SU-DHL-6 (cell line): ENCODE results near the gene SH3GL2.

Source experiments
- H2AFZ ChIP-seq: fragments of 200-600 bp; sonication (generic); 2 replicates; pipeline ENCODE4 v1.6.1; 2014; ENCODE audit warnings: low read depth, mild to moderate bottlenecking, moderate library complexity, mixed read lengths, antibody characterized with exemption, low read length; ENCODE audit not compliant: severe bottlenecking
- H3F3A ChIP-seq: fragments of 200-600 bp; shearing (Covaris generic); 2 replicates; pipeline ENCODE4 v1.6.0; 2016; ENCODE audit warnings: antibody characterized with exemption, mild to moderate bottlenecking; ENCODE audit not compliant: insufficient read depth
- H3K27ac ChIP-seq: fragments of 200-600 bp; sonication (generic); 2 replicates; pipeline ENCODE4 v1.5.1; 2016; ENCODE audit warnings: low read depth, mild to moderate bottlenecking, low read length, moderate library complexity, mixed read lengths
- H3K27me3 ChIP-seq: fragments of 200-600 bp; sonication (generic), shearing (Covaris generic); 2 replicates; pipeline ENCODE4 v1.6.0; 2014; ENCODE audit warnings: mild to moderate bottlenecking, low read length
- H3K36me3 ChIP-seq: fragments of 200-600 bp; sonication (generic); 2 replicates; pipeline ENCODE4 v1.6.1; 2014; ENCODE audit warnings: mild to moderate bottlenecking, low read length, mixed read lengths
- H3K4me2 ChIP-seq: fragments of 300-600, 200-600 bp; shearing (Covaris generic), sonication (generic); 2 replicates; pipeline ENCODE4 v1.6.0; 2014; ENCODE audit warnings: low read length, low read depth, mild to moderate bottlenecking; ENCODE audit not compliant: poor library complexity, severe bottlenecking
- H3K4me3 ChIP-seq: fragments of 200-600 bp; sonication (generic); 2 replicates; pipeline ENCODE4 v1.5.1; 2014; ENCODE audit warnings: antibody characterized with exemption, low read length, mild to moderate bottlenecking, mixed read lengths; ENCODE audit not compliant: insufficient read depth, poor library complexity, severe bottlenecking
- H3K79me2 ChIP-seq: fragments of 200-600 bp; sonication (generic); 2 replicates; pipeline ENCODE4 v1.6.1; 2014; ENCODE audit warnings: mild to moderate bottlenecking, low read length, moderate library complexity; ENCODE audit not compliant: insufficient read depth
- H3K9ac ChIP-seq: fragments of 200-600 bp; sonication (generic); 2 replicates; pipeline ENCODE4 v1.7.0; 2014; ENCODE audit warnings: mild to moderate bottlenecking, low read length
- H3K9me2 ChIP-seq: fragments of 200-600 bp; sonication (generic); replicated peaks from 2 replicates; pipeline ENCODE4 v1.6.1; 2014; ENCODE audit warnings: low read length; ENCODE audit not compliant: insufficient read depth
- H3K9me3 ChIP-seq: fragments of 200-600 bp; sonication (generic); 2 replicates; pipeline ENCODE4 v1.6.1; 2014; ENCODE audit warnings: low read length, mixed read lengths; ENCODE audit not compliant: insufficient read depth
- H4K20me1 ChIP-seq: fragments of 200-600 bp; sonication (generic); 2 replicates; pipeline ENCODE4 v1.6.1; 2014; ENCODE audit warnings: low read depth, mild to moderate bottlenecking, antibody characterized with exemption, low read length, moderate library complexity, mixed read lengths
- CTCF ChIP-seq: fragments of 200-600 bp; sonication (generic); IDR thresholded peaks from one replicate; pipeline ENCODE4 v1.5.1; 2017; ENCODE audit warnings: antibody characterized with exemption, mild to moderate bottlenecking, low read length, moderate library complexity; ENCODE audit not compliant: insufficient read depth, poor library complexity, severe bottlenecking
- EZH2phosphoT487 ChIP-seq: fragments of 200-600 bp; sonication (generic), shearing (Covaris generic); conservative IDR thresholded peaks from 2 replicates; pipeline ENCODE4 v1.6.1; 2018; ENCODE audit warnings: mild to moderate bottlenecking, antibody characterized with exemption, low read length, moderate library complexity, mixed read lengths

Gene SH3GL2

DNA sequence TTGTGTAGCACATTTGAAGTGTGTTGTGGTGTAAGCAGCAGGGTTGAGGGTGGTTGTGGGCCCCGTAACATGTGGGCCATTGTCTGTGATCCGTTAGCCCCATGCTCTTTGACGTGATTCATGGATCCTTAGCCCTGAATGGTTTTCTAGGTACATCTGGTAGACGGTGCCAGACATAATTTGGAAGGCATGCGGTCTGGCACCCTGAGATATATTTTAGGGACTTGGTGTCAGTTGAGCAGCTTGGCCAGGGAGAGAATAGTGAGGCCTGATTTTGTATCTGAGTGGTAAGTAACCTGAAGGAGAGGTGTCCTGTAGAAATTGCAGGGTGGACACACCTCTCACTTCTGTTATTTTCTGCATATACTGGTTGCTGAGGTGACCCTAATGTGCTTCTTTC lies 10.9 kb downstream of the SH3GL2 start:
- no peak for TF ChIP-seq CTCF
- no peak for TF ChIP-seq EZH2phosphoT487
- H3K79me2 ChIP-seq, result no peaks in the 10 kb centered on the region
- H3K9me2 ChIP-seq, result no peaks in the 10 kb centered on the region
- H3K4me3 ChIP-seq, result no peak overlapping the region
- H3K9me3 ChIP-seq, result no peaks in the 10 kb centered on the region
- no peak overlapping the region for H3K9ac ChIP-seq
- no peak overlapping the region for H3K27ac ChIP-seq
- no peaks in the 10 kb centered on the region for H3K36me3 ChIP-seq
- no peak overlapping the region for H2AFZ ChIP-seq
- no peak overlapping the region for H3K4me2 ChIP-seq
- H3F3A ChIP-seq, result no peaks in the 10 kb centered on the region
- no peaks in the 10 kb centered on the region for H3K27me3 ChIP-seq
- H4K20me1 ChIP-seq, result no peaks in the 10 kb centered on the region

GRCh38 chr9:17594961-17595360 lies 16.1 kb downstream of the SH3GL2 start:
- no peak overlapping the region for H2AFZ ChIP-seq
- no peaks in the 10 kb centered on the region for H3F3A ChIP-seq
- no peaks in the 10 kb centered on the region for H3K79me2 ChIP-seq
- no peak overlapping the region for H3K27ac ChIP-seq
- no peak overlapping the region for H3K9ac ChIP-seq
- H3K9me3 ChIP-seq, result no peaks in the 10 kb centered on the region
- no peak for TF ChIP-seq EZH2phosphoT487
- TF ChIP-seq CTCF, result no peak
- no peaks in the 10 kb centered on the region for H3K27me3 ChIP-seq
- no peaks in the 10 kb centered on the region for H4K20me1 ChIP-seq
- no peak overlapping the region for H3K4me2 ChIP-seq
- H3K4me3 ChIP-seq, result no peak overlapping the region
- H3K9me2 ChIP-seq, result no peaks in the 10 kb centered on the region
- H3K36me3 ChIP-seq, result no peaks in the 10 kb centered on the region

DNA sequence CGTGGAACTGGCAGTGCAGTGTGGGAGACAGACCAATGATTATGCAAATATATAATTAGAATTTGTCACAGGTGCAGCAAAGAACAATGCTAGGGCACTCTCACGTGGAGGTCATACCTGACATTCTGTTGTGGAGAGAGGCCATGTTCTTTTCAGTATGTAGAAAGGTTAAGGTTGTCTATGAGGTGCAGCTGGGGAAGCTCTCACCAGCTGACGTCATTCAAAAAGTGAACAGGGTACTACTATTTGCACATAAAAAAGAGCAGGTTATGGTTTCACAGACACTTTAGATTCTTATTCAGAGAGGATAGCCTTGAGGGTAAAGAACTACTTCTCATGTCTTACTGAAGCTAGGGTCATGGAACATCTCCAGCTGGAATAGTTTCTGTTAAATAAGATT lies 19.1 kb downstream of the SH3GL2 start:
- no peaks in the 10 kb centered on the region for H3K9me3 ChIP-seq
- no peaks in the 10 kb centered on the region for H3F3A ChIP-seq
- no peaks in the 10 kb centered on the region for H4K20me1 ChIP-seq
- no peak overlapping the region for H3K4me2 ChIP-seq
- no peak overlapping the region for H2AFZ ChIP-seq
- TF ChIP-seq EZH2phosphoT487, result no peak
- TF ChIP-seq CTCF, result no peak
- no peak overlapping the region for H3K27ac ChIP-seq
- no peaks in the 10 kb centered on the region for H3K79me2 ChIP-seq
- H3K27me3 ChIP-seq, result no peaks in the 10 kb centered on the region
- no peaks in the 10 kb centered on the region for H3K36me3 ChIP-seq
- H3K4me3 ChIP-seq, result no peak overlapping the region
- H3K9ac ChIP-seq, result no peak overlapping the region
- no peaks in the 10 kb centered on the region for H3K9me2 ChIP-seq
